Esophagus squamous epithelium (tissue), 4 donors: Measurements from ENCODE around the gene DICER1.

ENCODE experiments used
- POLR2A ChIP-seq, 4 donors: fragments of 450-650 bp; IDR thresholded peaks; one replicate each; pipeline ENCODE4 v1.6.1; 2017; ENCODE audit warnings: antibody characterized with exemption in 4 of 4, mild to moderate bottlenecking in 4 of 4, moderate library complexity in 3 of 4
- TF ChIP-seq, protein P1 (sequence below), 6 experiments: fragments of 450-650 bp in 4 of 6; fragments of 200-600 bp in 2 of 6; sonication (generic) in 2 of 6; IDR thresholded peaks; one replicate each; pipeline ENCODE4 v1.5.1; 2016 to 2019; ENCODE audit warnings: antibody characterized with exemption in 6 of 6, mild to moderate bottlenecking in 4 of 6, moderate library complexity in 4 of 6

DNA sequence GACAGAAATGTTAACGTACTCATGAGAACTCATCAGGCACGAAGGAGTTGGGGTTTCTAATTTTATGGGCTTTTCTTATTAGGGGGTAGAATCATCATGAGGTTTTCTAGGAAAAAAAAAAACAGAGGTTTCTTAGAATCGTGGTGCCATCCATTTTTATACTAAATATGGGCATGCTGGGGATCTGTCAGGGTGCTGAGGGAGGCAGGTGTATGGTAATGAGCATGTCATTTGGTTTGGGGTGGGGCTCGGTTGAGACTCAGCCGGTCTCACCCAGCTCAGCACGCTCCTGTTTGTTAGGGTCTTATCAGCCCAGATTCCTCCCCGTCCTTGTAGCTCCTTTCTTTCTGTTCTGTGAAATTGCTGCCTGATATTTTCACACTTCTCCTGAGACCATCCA is 98.2 kb downstream of the DICER1 start:
- TF ChIP-seq, protein P1, sequence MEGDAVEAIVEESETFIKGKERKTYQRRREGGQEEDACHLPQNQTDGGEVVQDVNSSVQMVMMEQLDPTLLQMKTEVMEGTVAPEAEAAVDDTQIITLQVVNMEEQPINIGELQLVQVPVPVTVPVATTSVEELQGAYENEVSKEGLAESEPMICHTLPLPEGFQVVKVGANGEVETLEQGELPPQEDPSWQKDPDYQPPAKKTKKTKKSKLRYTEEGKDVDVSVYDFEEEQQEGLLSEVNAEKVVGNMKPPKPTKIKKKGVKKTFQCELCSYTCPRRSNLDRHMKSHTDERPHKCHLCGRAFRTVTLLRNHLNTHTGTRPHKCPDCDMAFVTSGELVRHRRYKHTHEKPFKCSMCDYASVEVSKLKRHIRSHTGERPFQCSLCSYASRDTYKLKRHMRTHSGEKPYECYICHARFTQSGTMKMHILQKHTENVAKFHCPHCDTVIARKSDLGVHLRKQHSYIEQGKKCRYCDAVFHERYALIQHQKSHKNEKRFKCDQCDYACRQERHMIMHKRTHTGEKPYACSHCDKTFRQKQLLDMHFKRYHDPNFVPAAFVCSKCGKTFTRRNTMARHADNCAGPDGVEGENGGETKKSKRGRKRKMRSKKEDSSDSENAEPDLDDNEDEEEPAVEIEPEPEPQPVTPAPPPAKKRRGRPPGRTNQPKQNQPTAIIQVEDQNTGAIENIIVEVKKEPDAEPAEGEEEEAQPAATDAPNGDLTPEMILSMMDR (IDR thresholded peaks at IDR 0.05), result no peak
- no peak for TF ChIP-seq POLR2A (IDR thresholded peaks at IDR 0.05)
